NCI-H69 (cell line): Measurements from ENCODE around the gene EXOC3L1.

ENCODE experiments used
- DNase-seq: peaks from one replicate; lab custom pipeline; 2025; lab: John Stamatoyannopoulos, UW

The EXOC3L1 gene

GRCh38 chr16:67215706-67216105, 25.8 kb upstream of the EXOC3L1 start:
- DNase-seq = no peak

DNA sequence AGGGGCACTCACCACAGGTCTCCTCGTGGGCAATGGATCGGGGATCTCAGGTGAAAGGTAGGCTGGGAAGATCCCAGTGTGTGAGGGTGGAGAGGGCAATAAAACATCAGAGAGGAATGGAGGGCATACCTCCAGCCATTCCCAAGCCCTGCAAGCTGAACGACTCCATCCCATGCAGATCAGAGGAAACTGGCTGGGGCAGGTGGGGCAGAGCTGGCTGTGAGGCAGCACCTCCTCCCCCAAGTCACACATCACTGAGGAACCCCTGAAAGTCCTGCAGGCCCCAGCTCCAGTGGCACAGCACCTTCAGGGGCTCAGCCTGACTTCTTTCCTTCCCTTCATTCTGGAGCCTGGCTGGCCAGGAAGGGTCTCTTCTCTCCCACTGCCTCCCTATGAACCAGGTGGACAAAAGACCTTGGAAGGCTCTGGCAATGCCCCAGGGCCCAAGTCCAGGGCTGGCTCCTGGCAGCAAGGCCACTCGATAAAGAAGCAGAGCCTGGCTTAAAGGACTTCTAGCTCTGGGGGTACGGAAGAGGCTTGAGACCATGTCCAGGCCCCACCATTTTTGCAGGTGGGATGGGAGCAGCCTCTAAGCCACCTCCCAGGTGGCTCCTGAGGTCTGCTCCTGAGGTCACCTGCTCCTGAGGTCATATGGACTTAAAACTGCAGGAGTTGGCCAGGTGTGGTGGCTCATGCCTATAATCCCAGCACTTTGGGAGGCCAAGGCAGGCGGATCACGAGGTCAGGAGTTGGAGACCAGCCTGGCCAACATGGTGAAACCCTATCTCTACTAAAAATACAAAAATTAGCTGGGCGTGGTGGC, 23.5 kb upstream of the EXOC3L1 start:
- DNase-seq = no peak

- DNase-seq = no peak
Measured at GRCh38 chr16:67212766-67213165, 22.8 kb upstream of the EXOC3L1 start.

DNA sequence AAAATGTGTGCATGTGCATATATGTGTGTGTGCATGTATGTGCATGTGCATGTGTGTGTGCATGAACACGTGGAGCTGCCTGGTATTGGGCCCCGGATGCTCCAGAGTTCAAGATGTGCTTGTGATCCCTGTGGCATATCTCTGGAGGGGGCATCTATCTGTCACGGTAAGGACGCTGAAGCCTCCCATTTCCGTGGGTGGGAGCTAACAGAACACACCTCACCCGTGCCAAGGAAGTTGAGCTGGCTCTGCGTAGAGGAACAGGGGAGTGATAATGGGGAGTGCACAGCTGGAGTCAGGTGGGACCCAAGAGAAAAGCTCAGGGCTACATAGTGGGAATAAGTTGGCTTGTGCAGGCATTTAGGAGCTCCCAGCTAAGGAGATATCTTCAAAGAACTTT, 21.7 kb upstream of the EXOC3L1 start:
- DNase-seq = no peak

DNA sequence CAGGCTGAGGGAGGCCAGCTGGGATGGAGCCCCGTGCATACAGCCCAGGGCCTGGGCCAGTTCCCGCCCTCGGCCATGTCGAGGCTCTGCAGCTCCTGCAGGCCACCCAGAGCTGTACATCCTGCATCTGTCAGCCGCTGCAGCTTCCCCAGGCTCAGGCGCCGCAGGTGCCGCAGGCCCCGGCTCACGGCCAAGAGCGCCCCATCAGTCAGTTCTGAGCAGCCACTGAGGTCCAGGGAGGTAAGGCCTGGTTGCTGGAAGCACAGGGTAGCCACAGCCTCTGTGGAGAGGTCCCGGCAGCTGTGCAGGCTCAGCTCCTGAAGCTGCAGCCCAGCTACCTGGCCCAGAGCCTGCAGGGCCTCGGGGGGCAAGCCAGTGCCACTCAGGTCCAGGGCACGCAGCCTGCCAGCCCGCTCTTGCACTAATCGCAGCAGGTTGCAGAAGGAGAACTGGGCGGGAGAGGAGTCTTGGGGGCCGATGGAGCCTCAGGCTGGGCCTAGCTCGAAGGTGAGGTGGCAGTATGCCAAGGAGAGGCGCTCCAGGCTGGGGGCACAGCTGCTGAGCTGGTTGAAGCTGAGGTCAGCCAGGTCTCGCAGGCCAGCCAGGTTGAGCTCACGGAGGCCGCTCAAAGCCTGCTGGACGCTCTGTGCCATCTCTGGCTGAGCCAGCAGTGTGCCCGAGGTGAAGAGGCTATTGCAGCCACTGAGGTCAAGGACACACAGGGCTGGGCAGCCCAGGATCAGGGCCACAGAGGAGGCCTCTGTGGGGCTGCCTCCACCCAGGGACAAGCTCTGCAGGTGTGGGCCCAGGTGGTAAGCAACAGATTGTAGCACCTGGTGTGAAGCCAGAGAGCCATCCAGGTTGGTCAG, 20.4 kb upstream of the EXOC3L1 start:
- DNase-seq = no peak

DNA sequence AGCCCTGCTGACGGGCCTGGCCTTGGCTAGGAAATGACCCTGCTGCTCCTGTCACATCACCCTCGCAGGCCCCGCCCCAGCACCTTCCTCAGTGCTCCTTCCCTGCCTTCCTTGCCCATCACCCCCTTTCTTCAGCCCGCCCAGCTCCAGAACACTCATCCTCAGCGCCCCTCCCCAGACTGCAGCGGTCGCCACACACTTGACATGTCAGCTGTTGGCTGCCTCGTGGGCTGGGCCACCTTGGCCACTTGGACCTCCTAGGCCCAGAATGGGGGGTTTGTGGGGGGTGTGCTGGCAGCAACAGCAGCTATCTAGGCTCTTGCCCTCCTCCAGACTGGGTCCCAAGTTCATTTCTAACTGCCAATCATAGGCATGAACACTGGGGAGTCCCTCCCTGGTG, 19.6 kb upstream of the EXOC3L1 start:
- no peak for DNase-seq

DNA sequence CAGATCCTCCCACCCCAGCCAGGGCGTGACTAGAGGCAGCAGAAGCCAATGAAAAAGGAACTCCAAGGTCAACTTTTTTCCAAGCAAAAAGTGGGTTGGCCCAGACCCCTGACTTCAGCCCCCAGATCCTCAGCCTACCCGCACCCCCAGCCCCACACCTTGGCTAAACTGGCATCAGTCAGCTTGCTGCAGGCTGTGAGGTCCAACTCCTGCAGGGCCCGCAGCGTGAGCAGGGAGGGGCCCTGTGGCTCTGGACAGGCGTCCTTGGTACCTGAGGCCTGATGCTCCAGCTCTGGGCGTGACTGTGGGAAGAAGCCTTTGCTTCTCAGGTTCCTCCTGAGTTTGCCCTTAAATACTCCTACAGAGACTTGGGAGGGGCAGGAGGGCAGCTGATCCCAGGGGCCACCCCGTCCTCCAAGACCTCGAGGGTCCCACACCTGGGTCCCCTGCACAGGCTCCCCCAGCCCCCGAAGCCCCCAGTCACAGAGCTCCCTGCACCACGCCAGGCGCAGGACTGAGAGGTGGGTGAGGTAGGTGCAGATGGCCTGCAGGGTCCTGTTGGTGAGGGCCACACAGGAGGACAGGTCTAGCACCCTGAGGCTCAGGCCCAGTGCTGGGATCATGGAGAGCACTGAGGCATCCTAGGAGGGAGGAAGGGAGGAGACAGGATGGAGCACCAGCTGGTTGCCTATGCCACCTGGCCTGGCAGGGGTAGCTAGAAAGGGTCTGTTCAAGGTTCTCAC, 18.4 kb upstream of the EXOC3L1 start:
- DNase-seq = no peak

DNA sequence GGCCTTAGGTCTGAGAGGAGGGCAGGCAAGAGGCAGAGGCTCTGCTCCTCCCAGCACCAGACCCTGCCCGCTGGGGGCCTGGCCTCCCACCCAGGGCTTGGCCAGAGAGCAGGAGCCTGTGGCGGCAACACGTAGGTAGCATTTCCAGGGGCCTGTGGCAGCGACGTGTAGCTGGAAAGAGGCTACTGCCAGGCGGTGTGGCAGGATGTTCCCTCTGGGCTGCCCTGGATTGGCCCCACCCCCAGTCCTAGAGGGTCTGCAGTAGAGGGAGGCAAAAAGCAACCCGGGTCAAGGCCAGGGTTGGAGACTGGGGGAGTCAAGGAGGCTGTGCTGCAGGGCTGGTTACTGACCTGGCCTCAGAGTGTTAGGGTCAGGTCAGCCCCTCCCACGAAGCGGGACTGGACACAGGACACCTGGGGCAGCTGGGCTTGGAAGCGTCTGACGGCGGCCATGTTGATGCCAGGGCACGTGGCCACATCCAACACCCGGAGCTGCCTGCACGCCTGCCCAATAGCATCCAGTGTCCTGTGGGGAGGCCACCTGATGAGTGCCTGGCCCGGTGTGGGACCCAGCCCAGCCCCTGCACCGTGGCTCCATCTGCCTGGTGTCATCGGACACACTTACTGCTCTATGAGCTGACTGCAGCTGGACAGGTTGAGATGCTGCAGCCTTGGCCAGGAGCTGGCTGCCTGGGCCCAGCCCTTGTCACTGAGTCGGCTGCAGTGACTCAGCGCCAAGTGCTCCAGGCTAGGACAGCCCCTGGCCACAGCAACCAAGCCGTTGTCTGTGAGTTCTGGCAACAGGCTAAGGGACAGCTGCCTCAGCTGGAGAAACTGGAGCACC, 17.5 kb upstream of the EXOC3L1 start:
- no peak for DNase-seq

GRCh38 chr16:67206838-67207248, 16.9 kb upstream of the EXOC3L1 start:
- DNase-seq = no peak

DNA sequence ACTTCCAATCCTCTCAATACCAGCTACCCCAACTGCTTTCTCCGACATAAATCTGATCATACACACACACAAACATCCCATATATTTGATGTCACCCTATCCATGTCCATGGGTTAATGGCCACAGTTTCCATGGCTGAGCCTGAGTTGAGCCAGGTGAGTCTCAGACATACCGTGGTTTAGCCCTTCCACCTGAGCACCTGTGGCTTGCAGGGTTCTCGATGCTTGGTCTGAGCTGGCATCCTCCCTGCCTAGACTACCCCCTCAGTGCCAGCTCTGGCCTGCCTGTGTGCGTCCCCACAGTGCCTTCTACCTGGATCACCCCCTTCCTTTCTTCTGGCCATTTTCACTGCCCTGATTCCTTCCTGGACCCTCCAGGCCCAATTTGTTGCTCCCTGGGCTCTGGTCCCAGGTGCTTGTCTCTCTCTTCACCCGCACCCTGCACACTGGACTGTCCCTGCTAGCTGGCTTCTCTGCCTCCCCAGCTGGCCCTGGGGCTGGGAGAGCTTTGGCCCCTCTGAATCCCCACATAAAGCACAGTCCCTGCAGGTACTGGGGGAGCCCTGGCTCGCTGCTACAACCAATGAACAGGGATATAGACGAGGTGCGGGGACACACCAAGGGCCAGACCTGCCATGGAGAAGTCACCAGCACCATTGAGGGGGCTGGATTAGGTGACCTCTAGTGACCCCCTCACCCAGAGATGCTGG, 16.3 kb upstream of the EXOC3L1 start:
- no peak for DNase-seq

DNA sequence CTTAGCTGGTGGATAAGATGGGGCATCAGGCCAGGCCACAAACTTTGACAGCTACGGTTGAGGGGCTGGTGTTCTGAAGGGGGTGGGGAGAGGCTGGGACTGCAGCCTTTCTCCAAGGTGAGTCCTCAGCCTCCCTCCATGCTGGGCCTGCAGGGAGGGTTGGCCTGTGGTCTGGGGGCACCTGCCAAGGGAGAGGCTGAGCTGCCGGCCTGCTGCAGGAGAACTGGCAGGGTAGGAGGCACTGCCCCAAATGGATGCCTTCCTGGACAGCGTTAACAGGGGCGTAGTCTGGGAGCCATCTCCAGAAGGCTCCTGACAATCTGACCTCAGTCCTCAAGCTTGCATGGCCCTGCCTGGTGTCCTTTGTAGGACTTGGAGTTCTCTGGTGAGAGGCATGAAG, 14.1 kb upstream of the EXOC3L1 start:
- DNase-seq = no peak

DNA sequence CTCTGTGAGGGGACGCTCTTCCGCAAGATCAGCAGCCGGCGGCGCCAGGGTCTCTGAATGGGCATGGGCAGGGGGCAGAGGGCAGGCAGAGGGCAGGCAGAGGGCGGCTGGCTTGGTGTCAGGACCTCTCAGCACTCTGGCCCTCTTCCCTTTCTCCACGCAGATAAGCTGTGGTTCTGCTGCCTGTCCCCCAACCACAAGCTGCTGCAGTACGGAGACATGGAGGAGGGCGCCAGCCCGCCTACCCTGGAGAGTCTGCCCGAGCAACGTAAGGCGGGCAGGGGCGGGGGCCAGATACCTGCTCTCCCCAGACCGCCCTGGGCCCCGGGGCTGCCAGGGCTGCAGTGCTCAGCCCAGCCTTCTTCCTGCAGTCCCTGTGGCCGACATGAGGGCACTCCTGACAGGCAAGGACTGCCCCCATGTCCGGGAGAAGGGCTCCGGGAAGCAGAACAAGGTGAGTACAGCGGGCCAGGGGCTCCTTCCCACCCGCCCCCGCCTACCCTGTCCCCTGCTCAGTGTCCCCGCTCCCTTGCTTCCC, 13.1 kb upstream of the EXOC3L1 start:
- no peak for DNase-seq

DNA sequence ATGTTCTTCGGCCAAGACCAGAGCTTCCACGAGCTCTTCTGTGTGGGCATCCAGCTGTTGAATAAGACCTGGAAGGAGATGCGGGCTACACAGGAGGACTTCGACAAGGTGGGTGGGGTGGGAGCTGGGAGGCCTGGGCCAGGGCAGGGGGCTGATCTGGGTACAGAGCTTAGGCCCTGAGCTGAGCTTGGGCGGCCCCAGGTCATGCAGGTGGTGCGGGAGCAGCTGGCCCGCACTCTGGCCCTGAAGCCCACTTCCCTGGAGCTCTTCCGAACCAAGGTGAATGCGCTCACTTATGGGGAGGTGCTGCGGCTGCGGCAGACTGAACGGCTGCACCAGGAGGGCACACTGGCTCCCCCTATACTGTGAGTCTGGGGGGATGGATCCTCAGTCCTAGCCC, 12.5 kb upstream of the EXOC3L1 start:
- DNase-seq = no peak

- DNase-seq = no peak
Measured at GRCh38 chr16:67201411-67202345, 11.7 kb upstream of the EXOC3L1 start.

DNA sequence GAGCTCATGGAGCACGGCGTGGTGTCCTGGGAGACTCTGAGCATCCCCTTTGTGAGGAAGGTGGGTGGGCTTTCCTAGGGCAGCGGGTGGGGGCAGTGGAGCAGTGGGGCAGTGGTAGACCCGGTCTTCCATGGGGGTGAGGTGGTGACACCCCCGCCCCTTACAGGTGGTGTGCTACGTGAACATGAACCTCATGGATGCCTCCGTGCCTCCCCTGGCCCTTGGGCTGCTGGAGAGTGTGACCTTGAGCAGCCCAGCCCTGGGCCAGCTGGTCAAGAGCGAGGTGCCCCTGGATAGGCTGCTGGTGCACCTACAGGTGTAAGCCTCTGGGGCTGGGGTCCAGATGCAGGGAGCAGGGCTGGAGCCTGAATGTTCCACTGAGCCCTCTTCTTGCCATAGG, 10.6 kb upstream of the EXOC3L1 start:
- no peak for DNase-seq

GRCh38 chr16:67199808-67200198, 9.9 kb upstream of the EXOC3L1 start:
- no peak for DNase-seq

GRCh38 chr16:67199011-67199807, 9.3 kb upstream of the EXOC3L1 start, which contains the start of gene ELMO3:
Gene ELMO3, plus strand, starts transcription at chr16:67199131. Its CDS starts 196 bp downstream, at chr16:67199327.
- peak; percentile 72 for DNase-seq

- peak; percentile 39 for DNase-seq
Measured at GRCh38 chr16:67198238-67198734, 8.3 kb upstream of the EXOC3L1 start.
